Fibroblast of upper back skin (primary cell): ENCODE results near the gene IL15.
"Not testable (repeated sequence)": the region's sequence is repeated elsewhere in the genome, so short reads cannot be mapped to it uniquely, and the experiment has no call there.

Source experiments
- DNase-seq: peaks from one replicate; pipeline ENCODE4 v3.0.0-alpha.2; 2013

Gene IL15

DNA sequence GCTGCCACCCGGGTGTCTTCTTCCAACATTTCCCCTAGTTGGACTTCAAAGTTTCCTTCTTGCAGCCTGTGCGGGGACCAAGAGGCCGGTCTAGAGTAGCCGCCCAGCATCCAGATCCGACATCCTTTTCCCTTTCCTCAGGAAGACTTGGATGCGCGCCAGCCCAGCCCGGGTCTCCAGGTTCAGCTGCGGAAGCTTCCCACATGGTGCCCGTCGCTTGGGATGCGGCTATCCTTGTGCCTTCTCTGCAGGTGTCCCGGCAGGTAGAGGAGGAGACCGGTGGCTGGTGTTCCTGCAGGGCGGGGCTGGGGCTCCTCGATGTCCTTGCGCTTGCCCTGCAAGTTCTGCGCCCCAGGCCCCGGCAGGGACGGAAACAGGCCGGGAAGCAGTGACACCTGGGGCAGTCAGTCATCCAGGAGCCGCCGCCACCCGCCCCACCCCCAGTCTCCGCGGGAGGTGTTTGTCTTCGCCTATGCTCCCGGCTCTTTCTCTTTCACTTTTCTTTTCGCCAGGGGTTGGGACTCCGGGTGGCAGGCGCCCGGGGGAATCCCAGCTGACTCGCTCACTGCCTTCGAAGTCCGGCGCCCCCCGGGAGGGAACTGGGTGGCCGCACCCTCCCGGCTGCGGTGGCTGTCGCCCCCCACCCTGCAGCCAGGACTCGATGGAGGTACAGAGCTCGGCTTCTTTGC is at the start of gene IL15:
Gene IL15, plus strand, starts transcription at position 502 of the 689 bp plus-strand sequence. CDS start 82,882 bp downstream, outside the sequence.
- DNase-seq, result peak; percentile 47

DNA sequence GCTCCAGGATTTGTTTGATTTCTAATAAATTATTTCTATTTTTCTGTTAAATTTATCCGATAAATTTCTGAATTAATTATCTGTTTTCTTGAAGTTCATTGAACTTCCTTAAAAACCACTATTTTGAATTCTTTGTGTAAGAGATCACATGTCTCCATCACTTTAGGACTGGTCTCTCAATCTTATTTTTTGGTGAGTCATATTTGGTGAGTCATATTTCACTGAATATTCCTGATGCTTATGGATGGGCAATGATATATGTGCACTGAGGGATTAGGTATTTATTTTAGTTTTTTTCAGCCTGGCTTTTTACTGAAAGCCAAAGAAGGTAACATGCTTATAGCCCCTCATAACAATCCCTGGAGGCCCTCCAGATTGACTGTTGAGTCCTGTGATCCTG is 48.5 kb upstream of the IL15 start:
- DNase-seq, result peak; percentile 66

- DNase-seq, result no peak
These were observed 40.9 kb upstream of the IL15 start for GRCh38 chr4:141595531-141595930.

GRCh38 chr4:141599853-141600252 is 36.5 kb upstream of the IL15 start:
- peak; percentile 33 for DNase-seq

- DNase-seq, result not testable (repeated sequence)
These were observed 31.7 kb upstream of the IL15 start for GRCh38 chr4:141604683-141605082.

DNA sequence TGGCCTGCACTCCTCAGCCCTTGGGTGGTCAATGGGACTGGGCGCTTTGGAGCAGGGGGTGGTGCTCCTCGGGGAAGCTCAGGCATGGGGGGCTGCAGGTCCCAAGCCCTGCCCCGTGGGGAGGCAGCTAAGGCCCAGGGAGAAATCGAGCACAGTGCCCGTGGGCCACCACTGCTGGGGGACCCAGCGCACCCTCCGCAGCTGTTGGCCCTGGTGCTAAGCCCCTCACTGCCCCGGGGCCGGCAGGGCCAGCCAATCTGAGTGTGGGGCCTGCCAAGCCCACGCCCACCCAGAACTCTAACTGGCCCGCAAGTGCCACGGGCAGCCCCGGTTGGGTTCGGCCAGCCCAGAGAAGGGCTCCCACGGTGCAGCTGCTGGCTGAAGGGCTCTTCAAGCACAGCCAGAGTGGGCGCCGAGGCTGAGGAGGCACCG is 30.9 kb upstream of the IL15 start:
- DNase-seq, result no peak

GRCh38 chr4:141609243-141609642 is 27.1 kb upstream of the IL15 start:
- DNase-seq, result no peak

DNA sequence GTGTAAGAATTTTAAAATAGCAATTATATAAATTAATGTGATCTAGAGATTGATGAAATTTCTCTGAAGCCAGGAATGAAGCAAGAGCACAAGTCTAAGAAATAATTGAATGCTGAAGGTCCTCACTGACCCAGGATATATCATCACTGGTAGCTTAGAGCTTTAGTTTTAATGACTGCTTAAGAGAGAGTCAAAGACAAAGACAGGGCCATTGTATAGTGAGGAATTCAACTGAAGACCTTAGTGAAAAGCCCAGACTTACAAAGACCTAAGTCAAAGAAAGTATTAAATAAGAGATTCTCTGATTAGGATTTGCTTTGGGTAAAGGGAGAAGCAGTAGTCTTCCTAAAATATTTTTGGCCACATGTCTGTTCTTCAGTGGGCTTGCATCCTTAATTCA is 26.0 kb upstream of the IL15 start:
- DNase-seq, result no peak

DNA sequence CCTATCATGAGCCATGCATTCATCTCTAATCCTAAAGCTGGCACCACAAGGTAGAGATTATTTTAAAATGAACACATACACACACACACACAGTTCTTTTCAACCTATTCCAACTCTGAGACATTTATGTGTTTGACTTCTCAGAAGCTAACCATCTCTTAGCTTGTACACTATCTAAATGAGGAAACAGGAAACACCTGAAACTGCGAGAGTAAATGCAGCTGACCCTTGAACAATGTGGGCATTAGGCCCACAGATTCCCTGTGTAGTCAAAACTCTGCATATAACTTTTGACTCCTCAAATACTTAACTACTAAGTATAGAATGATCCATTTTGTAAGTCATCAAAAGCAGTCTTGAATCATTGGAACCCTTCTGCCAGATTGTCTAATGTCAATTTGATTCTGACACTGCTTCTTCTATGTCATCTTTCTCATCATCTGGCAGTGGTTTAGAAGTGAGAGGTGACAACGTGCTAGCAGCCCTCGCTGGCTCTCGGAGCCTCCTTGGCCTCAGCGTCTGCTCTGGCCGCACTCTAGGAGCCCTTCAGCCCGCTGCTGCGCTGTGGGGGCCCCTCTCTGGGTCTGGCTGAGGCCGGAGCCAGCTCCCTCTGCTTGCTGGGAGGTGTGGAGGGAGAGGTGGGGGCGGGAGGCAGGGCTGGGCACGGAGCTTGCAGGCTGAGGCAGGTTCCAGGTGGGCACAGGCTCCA is 21.4 kb upstream of the IL15 start:
- DNase-seq, result no peak

DNA sequence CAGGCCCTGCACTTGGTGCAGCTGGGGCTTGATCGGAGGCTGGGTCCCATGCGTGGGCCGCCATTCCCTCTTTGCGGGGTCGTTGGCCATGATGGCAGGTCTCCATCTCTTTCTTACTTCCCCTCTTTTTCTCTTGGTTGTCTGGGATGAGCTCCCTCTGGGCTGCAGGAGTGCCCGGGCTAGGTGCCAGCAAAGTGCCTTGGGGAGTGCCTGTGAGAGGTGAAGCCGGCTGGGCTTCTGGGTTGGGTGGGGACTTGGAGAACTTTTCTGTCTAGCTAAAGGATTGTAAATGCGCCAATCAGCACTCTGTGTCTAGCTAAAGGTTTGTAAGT is 20.8 kb upstream of the IL15 start:
- DNase-seq, result not testable (repeated sequence)

DNA sequence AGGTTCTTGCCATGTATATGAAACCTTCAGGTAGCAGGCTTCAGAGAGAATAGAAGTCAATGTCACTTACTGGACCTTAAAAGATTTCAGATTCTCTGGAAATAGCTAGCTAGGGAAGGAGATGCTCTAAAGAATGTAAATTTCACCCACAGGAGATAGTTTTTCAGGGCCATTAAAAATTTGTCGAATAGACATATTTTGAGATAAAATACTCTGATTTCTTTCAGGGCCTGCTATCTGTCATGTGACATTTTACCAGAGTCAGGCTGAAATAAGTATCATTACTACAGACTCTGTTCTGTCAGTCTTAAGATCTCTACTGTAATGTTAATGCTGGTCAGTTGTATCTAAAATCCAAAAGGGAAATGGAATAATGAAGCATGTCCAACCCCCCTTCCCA is 15.7 kb upstream of the IL15 start:
- DNase-seq, result no peak

DNA sequence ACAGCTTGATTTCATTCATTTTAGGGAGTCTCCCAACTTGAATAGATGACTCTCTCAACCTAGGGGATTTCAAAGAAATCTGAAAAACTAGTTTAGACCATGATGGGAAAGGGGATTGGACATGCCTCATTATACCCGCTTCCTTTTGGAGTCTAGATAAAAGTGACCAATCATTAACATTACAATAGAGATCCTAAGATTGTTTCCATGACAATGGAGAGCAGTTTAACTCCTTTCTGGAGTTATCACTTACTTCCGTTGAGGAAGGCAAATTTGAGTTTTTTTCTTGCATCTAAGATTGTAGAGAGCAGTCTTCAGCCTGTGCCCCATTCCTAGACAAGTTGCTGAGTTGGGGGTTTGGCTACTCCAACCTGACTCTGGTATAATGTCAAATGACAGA is 11.4 kb upstream of the IL15 start:
- no peak for DNase-seq

- no peak for DNase-seq
These were observed 5.5 kb upstream of the IL15 start for GRCh38 chr4:141630854-141631253.

- no peak for DNase-seq
These were observed 674 bp upstream of the IL15 start for GRCh38 chr4:141635736-141636081.

- peak; percentile 47 for DNase-seq
These were observed 533 bp downstream of the IL15 start for GRCh38 chr4:141636771-141637460.

GRCh38 chr4:141637565-141637964 is 1.2 kb downstream of the IL15 start:
- no peak for DNase-seq

- DNase-seq, result no peak
These were observed 1.8 kb downstream of the IL15 start for GRCh38 chr4:141638230-141638629.

- DNase-seq, result no peak
These were observed 4.3 kb downstream of the IL15 start for GRCh38 chr4:141640696-141641095.

DNA sequence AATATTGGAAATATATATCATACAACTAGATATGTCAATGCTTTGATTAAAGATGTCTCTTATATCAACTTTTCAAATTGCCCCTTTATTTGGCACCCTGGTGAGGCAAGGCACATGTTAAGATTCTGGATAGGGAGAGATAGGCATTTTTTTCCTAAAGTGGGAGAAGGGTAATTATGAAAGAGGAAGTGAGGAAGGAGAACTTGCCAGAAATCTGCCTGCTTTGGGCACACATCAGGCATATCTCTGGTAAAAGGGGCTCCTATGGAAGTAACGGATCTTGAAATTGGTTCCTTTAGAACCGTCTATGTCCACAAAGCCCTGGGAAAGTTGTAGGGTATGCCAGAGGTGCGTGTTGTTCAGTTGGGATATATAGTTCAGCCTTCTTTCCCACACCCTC is 5.7 kb downstream of the IL15 start:
- DNase-seq, result no peak

DNA sequence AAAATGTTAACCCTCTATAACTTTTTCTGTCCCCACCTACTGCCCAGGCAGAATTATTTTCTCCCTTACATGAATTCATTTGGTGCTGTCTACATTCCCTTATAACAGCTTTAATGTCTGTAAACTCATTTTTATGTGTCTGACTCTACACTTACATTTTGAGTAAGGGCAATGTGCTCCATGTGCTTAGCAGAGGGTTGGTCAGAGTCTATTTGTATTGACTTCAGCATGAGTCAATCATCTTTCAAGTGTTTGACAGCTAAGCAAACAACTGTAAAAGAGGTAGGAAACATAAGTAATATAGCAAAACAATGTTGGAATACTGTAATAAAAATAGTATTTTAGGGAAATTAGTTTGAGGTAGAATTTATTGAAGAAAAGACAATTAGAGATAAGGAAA is 6.3 kb downstream of the IL15 start:
- DNase-seq, result no peak

GRCh38 chr4:141643557-141643956 is 7.2 kb downstream of the IL15 start:
- peak; percentile 80 for DNase-seq

DNA sequence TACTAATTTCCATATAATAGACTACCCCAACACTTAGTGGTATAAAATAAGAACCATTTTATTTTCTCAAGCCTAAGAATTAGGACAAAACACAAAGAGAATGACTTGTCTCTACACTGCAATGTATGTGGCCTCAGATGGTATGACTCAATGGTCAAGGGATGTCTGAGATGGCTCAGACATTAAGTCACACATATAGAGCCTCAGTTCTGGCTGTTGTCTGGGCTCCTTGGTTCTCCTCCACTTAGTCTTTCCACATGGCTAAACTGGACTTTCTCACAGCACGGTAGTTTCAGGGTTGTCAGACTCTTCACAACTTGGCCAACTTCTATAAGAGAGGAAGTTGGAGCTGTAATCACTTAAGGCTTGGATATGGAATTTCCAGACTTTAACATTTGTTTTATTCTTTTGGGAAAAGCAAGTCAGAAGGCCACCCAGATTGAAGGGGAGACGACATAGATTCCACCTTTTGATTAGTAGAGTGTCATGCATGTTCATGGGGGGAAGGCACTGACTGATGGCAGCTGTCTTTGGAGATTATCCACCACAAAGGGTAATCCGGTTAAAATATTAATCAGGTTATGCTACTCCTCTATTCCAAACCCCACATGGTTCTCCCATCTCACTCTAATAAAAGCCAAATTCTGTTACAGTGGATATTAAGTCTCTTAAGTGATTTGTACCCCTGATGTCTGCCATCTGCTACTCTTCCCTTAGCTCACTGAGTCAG is 9.4 kb downstream of the IL15 start:
- DNase-seq, result peak; percentile 89

DNA sequence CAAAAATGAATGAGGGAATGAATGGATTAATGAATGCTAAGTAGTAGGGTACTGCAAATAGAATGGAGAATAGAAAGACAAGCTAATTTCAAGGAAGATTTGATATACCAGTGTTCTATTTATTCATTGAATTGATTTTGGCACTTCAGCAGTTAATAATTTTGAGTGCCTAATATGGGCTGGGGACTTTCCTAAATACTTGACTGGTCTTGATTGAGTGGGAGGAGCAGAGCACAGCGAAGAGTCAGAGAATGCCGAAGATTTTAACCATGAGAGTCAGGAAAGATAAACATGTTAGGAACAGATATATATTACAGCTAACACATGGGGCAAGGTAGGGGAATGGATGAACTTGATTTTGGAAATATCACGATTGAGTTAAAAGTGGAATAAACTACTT is 10.6 kb downstream of the IL15 start:
- peak; percentile 35 for DNase-seq

DNA sequence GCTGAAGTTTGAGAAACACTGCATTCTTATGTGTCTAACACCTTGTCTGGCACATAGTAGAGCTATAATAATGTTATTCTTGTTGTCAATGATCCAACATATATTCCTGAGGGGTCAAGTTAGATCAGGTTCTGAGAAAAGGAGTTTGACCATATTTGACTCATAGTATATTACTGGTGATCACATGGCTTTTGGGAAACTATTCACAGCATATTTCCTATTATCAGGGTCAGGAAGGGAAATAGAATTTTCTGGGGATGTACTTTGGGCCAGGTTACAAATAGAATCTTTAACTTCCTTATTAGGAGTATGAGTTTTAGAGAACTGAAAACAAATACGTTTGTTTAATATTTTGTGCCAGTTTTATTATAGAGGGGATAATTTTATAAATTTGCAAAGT is 11.6 kb downstream of the IL15 start:
- no peak for DNase-seq
